Fibroblast of upper back skin (primary cell): ENCODE data around the gene CISD3.

Experiments
- DNase-seq: peaks from one replicate; pipeline ENCODE4 v3.0.0-alpha.2; 2013

The CISD3 gene

DNA sequence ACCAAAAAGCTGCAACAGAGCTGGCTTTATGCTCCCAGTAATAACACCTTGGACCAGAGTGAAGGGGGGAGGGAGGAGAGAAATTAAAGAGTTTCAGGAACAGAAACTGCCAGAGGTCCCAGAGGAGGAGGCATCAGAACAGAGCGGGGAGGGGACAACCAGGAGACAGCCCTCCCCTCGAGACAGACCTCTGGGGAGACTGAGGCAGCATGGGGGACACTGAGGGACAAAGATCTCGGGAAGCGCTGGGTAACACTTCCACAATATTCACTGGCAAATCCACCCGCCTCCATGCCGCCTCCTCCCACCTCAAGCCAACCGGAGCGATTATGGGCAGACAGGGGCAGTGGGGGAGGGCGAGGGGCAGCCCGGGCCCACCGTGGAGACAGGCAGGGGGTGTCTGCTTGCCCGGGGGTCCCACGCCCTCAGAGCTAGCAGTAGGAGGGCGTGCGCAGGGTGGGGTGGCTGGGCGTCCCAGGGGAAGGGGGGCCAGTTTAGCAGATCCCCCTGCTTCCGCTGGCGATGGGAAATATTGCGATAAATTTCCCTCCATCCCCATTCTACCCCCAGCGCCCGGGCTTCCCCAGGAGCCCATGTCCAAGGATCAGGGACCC, 16.8 kb downstream of the CISD3 start:
- no peak for DNase-seq

DNA sequence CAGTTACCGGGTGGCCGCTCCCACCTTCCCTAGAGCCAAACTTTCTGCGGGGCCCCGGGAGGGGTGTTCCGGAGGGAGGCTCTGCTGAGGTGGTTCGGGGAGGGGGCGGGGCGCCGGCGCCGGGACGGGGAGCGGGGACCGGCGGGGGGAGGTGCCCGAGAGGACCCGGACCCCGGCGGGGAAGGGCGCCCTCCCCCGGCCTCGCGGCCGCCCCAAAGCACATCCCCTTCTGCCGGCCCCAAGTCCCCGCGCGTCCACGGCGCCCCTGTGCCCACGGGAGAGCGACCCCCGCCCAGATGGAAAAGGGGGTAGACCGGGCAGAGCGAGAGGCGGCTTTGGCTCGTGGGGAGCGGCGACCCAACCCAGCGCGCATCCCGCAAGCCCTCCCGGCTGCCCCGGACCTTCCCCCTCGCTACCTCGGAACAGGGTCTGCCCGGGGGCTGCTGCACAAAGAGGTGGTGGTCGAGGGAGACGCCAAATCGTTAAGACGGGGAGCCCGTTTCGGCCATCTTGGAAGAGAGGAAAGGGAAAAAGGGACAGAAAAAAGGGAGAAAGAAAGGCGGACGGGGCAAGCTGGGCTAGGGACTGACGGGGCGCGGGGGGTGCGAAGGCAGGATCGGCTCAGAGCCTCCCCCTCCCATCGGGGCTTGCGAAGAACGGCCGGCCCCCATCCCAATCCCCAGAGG, 17.5 kb downstream of the CISD3 start:
- DNase-seq, result peak; percentile 33

DNA sequence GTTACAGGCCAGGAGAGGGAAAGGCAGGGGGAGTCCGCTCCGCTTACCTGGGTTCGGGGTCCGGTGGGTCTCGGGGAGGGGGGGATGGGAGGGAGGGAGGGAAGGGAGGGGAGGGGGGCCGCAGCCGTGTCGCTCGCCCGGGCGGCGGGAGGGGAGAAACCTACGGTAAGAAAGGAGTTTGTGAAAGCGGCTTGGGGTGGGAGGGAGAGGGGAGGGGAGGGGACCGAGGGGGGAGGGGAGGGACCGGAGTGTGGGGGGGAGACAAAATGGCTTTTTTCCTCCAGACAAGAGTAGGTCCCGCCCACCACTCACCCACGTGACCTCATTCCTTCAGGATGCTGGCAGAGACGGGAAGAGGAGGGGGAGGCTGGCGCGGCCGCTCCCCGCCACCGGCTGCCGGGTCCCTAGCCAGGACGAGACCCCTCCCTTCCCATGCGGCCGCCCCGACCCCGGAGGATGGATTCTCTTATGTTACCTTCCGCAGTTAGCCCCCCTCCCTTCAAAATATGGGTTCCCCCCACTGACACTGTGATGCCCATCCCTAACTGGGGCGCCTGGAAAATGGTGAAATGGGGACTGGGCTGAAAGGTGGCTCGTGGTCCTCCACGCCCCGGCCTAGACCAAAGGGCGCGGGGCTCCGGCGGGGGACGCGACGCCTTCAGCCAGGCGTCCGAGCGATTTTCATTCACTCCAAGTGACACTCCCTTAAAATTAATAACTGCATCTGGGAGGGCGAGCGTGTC, 18.2 kb downstream of the CISD3 start, which contains the start of gene PCGF2:
PCGF2 (minus strand) TSS at position 188 of the 743 bp plus-strand sequence. CDS start 7,934 bp downstream, outside the sequence.
- DNase-seq, result peak; percentile 92

DNA sequence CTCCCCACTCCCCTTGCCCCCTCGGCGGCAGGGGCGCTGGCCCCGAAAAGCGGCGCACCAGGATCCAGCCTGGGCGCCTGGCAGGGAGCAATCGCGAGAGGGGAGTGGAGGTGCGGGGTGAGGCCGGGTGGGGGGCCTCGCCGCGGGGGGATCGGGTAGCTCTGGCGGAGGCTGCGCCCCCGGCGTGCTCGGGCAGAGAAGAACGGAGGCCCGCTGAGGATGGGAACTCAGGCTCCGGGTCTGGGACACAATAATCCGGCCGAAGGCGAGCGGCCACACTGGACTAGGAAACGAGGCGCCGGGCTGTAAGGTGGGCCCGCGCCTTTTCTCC, 18.7 kb downstream of the CISD3 start:
- DNase-seq, result no peak

DNA sequence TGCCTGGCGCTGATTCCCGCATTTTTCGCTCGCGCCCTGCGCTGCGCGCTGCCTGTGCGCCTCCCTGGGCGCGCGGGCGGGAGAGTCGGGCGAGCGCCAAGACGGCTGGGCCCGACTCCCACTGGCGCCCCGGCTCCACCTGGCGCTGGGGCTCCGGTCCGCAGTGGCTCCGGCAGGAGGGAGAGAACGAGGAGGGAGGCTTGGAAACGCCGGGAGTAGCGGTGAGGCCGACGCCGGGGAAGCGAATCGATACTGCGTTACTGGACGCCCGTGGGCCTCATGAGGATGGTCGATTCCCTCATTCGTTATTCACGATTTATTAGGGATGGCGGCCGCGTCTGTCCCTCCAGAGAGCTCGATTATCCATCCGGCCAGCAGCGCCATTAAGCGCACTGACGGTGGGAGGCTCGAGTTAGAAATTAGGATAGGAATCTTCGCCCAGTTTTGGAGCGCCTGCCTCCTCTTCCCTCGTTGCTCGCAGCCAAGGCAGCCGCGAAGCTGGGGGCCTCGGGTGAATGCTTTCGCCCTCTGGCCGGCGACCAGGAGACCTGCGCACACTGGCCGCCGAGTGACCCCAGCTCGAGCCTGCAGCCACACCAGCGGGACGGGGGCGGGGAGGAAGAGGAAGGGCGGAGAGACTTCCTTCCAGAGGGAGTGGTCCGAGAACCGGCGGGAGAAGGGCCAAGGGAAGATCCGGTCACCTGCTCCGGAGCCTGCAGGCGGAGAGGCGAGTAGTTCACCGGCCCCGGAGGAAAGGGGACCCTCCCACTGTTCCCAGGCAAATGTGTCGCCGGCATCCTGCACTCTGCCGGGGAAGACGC, 19.3 kb downstream of the CISD3 start:
- DNase-seq, result peak; percentile 42

DNA sequence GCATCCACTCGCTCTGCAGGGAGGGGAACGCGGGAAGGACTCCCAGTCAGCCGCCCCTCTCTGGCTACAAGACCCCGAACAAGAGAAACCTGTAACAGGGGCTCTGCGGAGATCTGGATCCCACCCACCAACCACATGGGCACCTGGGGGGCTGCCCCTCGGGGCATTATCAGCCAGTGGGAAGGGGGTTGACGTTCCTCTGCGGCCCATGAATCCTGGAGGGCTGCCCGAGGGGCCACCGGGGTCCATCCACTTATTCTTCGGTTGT, 19.8 kb downstream of the CISD3 start:
- DNase-seq, result no peak

DNA sequence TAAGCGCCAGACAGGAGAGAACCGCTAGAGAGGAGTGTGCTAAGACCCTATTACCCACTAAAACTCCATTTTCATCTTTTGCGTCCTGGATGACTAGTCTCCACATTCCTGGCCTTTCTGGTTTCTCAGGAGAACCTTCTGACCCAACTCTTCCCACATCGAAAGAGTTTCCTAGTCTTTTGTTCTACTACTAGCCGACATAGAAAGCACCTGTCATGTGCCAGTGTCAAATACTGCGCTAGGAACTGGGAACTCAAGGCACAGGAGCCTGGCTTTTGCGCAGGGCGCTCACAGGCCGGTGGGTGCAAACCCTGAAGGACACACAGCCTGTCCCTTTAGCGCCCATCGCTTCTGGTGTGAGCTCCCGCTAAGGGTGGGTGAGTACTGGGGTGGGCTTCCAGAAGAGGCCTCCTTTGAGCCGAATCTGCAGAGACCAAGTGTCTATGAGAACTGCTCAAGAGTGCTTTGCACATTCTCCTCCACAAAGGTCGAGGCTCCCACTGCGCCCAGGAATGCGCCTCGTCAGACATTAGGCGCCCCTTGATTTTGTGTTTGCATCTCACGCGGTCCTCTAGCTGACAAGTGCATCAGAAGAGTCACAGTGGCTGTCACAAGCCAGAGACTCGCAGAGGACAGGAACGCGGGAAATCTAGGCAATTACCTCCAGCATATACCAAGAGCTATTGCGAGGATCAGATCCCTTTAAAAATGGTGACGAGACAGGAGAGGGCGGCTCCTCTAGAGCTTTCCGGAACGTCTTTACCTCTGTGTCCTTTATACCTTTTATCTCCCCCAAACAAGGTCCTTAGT, 20.4 kb downstream of the CISD3 start:
- DNase-seq, result no peak

GRCh38 chr17:38751144-38751807, 21.1 kb downstream of the CISD3 start:
- DNase-seq, result no peak

GRCh38 chr17:38751808-38752307, 21.7 kb downstream of the CISD3 start:
- peak; percentile 90 for DNase-seq

- peak; percentile 99 for DNase-seq
Observed at GRCh38 chr17:38752308-38753070, 22.3 kb downstream of the CISD3 start, which contains the start of gene PSMB3. Gene PSMB3, plus strand, starts transcription at chr17:38752741. Its CDS starts 86 bp downstream, at chr17:38752827.

DNA sequence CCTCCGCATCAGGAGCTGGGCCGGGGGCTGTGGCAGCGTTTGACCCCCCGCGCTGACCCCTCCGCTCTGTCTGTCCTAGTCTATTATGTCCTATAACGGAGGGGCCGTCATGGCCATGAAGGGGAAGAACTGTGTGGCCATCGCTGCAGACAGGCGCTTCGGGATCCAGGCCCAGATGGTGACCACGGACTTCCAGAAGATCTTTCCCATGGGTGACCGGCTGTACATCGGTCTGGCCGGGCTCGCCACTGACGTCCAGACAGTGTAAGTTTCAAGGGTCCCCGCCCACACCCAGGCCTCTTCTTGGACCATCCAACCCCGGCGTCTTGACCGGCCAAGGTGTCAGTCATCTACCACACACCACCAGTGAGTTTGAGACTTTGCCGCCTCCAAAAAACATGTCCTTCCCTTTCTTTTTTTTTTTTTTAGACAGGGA, 22.9 kb downstream of the CISD3 start:
- DNase-seq, result no peak

- DNase-seq, result no peak
Observed at GRCh38 chr17:38761612-38762011, 31.5 kb downstream of the CISD3 start.

DNA sequence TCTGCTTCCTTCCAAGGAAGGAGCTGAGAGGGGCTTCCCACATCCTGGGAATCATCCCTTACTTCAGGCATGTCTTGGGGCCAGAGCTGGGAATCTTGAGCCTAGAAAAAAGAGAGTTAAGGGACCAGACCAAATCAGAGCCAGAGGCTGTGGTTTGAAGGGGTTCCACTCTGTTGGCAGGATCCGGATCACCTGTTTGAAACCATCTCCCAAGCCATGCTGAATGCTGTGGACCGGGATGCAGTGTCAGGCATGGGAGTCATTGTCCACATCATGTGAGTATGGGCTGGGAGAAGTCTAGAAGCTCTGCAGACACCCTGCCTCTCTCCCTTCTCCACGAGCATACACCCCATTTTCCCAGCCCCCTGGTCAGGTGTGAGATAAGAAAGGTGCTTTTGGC, 32.1 kb downstream of the CISD3 start:
- DNase-seq, result no peak

DNA sequence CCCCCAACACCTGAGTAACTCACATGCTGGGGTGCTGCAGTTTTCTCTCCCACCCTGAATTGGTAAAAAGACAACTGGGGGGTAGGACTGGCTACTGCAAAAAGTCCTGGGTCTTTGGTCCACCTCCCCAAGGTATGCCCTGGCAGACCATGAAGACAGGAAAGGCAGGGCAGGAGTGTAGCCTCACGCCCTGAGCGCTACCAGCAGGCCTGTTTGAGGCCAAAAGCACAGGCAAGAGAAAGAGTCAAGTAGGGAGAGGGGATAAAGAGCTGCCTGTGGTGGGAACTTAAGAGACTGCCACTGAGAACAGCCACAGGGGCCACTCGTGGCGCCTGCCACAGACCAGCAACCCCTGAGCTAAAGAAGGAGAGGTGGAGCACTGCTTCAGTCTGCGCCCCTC, 36.2 kb downstream of the CISD3 start:
- no peak for DNase-seq

DNA sequence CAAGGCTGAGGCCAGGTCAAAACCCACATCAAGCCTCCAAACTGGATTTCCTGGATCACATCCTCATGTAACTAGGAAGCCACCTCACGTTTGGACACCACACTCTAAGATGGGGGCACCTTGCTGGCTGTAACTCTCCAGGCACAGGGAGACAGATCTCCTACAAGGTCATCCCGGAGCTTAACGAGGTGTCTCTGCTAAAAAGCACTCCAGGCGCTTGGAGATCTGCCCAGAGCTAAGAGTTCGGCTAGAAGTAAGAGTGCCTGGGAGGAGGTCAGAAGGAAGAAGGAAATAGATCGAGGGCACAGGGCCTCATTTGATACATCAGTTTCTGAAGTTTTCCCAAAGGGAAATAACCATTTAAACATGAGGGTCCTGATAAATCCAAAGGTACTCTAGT, 38.3 kb downstream of the CISD3 start:
- no peak for DNase-seq

DNA sequence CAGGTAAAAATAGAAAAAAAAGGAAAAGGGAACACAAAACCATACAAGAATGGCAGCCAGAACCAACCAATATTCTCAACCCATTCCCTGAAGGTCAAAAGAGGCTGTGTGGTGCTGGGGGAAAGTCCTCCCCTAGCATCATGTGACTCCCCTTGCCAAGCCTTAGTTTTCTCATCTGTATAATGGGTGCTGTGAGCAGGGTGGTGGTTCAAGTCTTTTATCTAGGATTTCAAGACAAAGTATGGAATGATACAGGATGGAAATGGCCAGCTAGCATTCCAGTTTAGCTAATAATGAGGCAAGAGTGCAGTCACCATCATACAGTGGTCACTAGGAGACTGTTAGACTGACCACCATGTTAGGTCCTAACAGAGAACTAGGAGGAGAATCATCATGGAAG, 43.1 kb downstream of the CISD3 start:
- no peak for DNase-seq

DNA sequence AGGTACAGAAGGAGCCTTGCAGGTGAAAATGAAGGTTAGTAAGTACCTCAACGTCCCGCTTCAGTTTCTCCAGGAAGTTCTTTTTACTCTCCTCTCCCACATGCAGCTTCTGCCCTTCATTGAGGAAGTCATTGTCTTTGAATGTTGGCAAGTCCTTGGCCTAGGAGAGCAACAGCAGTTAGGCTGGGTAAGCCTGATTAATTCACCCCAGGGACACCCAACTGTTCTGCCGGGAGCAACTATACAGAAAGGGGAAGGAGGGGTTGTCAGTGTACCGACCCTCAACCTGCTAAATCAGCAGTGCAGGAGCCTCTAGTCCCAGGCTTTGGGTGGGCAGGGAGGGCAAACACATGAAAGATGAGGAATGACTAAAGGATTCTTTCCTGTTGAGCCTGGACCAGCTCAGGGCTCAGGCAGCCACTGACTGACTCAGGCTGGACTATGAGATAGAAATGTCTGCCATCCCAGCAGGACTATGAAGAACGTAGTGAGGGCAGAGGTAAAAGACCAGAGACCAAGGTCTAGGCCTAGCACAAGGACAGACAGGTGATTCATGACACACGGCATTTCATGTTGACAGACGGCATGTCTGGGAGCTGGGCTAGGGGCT, 47.6 kb downstream of the CISD3 start:
- DNase-seq, result no peak

- DNase-seq, result no peak
Observed at GRCh38 chr17:38779965-38780752, 50.0 kb downstream of the CISD3 start.

DNA sequence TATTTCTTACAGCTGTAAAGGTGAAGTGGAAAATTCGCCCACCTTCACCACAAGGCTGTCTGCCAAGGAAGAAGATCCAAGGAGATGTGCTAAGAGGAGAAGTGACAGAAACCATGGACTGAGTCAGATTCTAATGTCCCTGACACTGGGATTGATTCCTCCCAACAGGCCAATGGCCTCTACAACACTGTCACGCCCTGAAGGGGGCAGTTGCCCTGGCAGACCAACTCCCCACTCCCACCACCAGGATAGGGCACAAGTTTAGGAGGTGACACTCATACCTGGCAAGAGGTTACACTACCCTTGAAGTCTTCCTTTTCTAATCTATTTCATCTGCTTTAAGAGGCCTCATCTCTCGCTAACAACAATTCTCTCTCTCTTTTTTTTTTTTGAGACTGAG, 53.1 kb downstream of the CISD3 start:
- DNase-seq, result no peak
